Trophoblast cell (in vitro differentiated cells and primary cell): Measurements from ENCODE around the gene C19orf44.
"Not testable (repeated sequence)": the region's sequence is repeated elsewhere in the genome, so short reads cannot be mapped to it uniquely, and the experiment has no call there.

Source experiments
- DNase-seq, 2 donors: peaks; one replicate each; pipeline ENCODE4 v3.0.0-alpha.2; 2016
- H2AFZ ChIP-seq: 2 replicates; pipeline ENCODE4 v1.6.1; 2013; ENCODE audit warnings: low read length, moderate library complexity, mild to moderate bottlenecking; ENCODE audit not compliant: insufficient read depth, poor library complexity
- H2AK5ac ChIP-seq: 2 replicates; pipeline ENCODE4 v1.6.1; 2013; ENCODE audit warnings: mild to moderate bottlenecking, low read length
- H2BK120ac ChIP-seq: 2 replicates; pipeline ENCODE4 v1.6.1; 2013; ENCODE audit warnings: low read length, mild to moderate bottlenecking, moderate library complexity; ENCODE audit not compliant: insufficient read depth, poor library complexity
- H2BK12ac ChIP-seq: 2 replicates; pipeline ENCODE4 v1.6.1; 2013; ENCODE audit warnings: mild to moderate bottlenecking, low read length, moderate library complexity
- H2BK5ac ChIP-seq: 2 replicates; pipeline ENCODE4 v1.6.1; 2013; ENCODE audit warnings: low read length, low read depth, moderate library complexity, mild to moderate bottlenecking; ENCODE audit not compliant: poor library complexity
- H3K14ac ChIP-seq: 2 replicates; pipeline ENCODE4 v1.6.1; 2013; ENCODE audit warnings: mild to moderate bottlenecking, low read length
- H3K18ac ChIP-seq: 2 replicates; pipeline ENCODE4 v1.6.1; 2013; ENCODE audit warnings: mild to moderate bottlenecking, low read length
- H3K23ac ChIP-seq: 2 replicates; pipeline ENCODE4 v1.6.1; 2013; ENCODE audit warnings: low read length
- H3K27ac ChIP-seq: 2 replicates; pipeline ENCODE4 v1.5.1; 2013; ENCODE audit warnings: low read depth, mild to moderate bottlenecking, inconsistent platforms, low read length, moderate library complexity
- H3K27me3 ChIP-seq: 2 replicates; pipeline ENCODE4 v1.6.1; 2013; ENCODE audit warnings: inconsistent platforms, mild to moderate bottlenecking, low read length, moderate library complexity; ENCODE audit not compliant: insufficient read depth
- H3K36me3 ChIP-seq, 2 experiments: 1 replicate in 1 of 2; 2 replicates in 1 of 2; pipeline ENCODE4 v1.6.1; 2013; ENCODE audit warnings: low read length in 2 of 2, mild to moderate bottlenecking in 2 of 2, moderate library complexity in 1 of 2; ENCODE audit not compliant: insufficient read depth in 2 of 2, control insufficient read depth in 1 of 2
- H3K4ac ChIP-seq: 2 replicates; pipeline ENCODE4 v1.6.1; 2013; ENCODE audit warnings: low read depth, mild to moderate bottlenecking, low read length, moderate library complexity
- H3K4me1 ChIP-seq, 2 experiments: 1 replicate in 1 of 2; 2 replicates in 1 of 2; pipeline ENCODE4 v1.6.1; 2013; ENCODE audit warnings: low read length in 2 of 2, mild to moderate bottlenecking in 2 of 2, moderate library complexity in 1 of 2; ENCODE audit not compliant: insufficient read depth in 2 of 2, control insufficient read depth in 1 of 2
- H3K4me2 ChIP-seq: 2 replicates; pipeline ENCODE4 v1.6.1; 2013; ENCODE audit warnings: inconsistent platforms, mild to moderate bottlenecking, low read length, moderate library complexity
- H3K4me3 ChIP-seq: 2 replicates; pipeline ENCODE4 v1.5.1; 2013; ENCODE audit warnings: mild to moderate bottlenecking, low read depth, low read length, inconsistent platforms
- H3K79me1 ChIP-seq: one replicate; pipeline ENCODE4 v1.6.1; 2013; ENCODE audit warnings: low read length
- H3K79me2 ChIP-seq: 2 replicates; pipeline ENCODE4 v1.6.1; 2013; ENCODE audit warnings: low read length, mild to moderate bottlenecking; ENCODE audit not compliant: control insufficient read depth, insufficient read depth, poor library complexity
- H3K9ac ChIP-seq: 2 replicates; pipeline ENCODE4 v1.6.1; 2013; ENCODE audit warnings: mild to moderate bottlenecking, low read length
- H3K9me3 ChIP-seq: 2 replicates; pipeline ENCODE4 v1.6.1; 2013; ENCODE audit warnings: low read depth, mild to moderate bottlenecking, control low read depth, inconsistent platforms, low read length; ENCODE audit not compliant: insufficient read depth
- H4K12ac ChIP-seq: 2 replicates; pipeline ENCODE4 v1.6.1; 2013; ENCODE audit warnings: low read depth, mild to moderate bottlenecking, low read length, moderate library complexity
- H4K8ac ChIP-seq: 2 replicates; pipeline ENCODE4 v1.6.1; 2013; ENCODE audit warnings: low read depth, mild to moderate bottlenecking, low read length, moderate library complexity
- H4K91ac ChIP-seq: one replicate; pipeline ENCODE4 v1.6.1; 2013; ENCODE audit warnings: low read depth, mild to moderate bottlenecking, low read length, moderate library complexity
- WGBS: extraction: QIAGEN DNeasy Blood & Tissue Kit; methylation state at CpG from one replicate; pipeline ENCODE4 v1.1.7; 2013; ENCODE audit warnings: missing lambda C conversion rate; ENCODE audit not compliant: insufficient read length, insufficient coverage; ENCODE audit errors: extremely low coverage; 5-methylcytosine and 5-hydroxymethylcytosine counted together

The C19orf44 gene

DNA sequence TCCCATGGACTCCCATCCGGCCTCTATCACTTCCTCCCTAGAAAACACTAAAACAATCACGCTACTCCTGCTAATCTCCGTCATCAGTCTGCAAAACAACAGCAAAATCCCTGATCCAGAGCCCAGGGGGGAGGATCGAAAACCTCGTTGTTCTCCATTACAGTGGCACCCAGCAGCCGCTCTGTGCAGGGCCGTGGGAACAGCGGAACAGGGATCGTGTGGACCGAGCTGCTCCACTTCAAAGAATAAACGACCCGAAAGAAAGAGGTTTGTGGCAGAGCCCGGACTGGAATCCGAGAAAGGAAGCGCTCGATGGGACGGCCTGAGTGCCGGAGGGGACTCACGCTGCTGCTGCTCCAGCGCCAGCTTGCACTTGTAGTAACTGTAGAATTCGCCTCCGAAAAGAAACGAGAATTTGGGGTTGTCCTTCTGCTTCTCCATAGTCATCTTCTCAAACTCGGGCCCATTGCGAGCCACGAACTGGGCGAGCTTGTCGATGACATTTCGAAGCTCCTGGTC, 45.4 kb downstream of the C19orf44 start:
- Histone ChIP-seq H3K4me3 (peak overlapping the region; percentile 84), H2BK12ac (no peak overlapping the region), H3K79me1 (peaks cover 11% of the 10 kb centered on the region), H3K79me2 (peaks cover 26% of the 10 kb centered on the region), H3K23ac (no peak overlapping the region), H3K18ac (peak overlapping the region; percentile 90), H3K36me3 (peaks cover 21 to 32% of the 10 kb centered on the region in 2 experiments), H2BK5ac (peak overlapping the region; percentile 87), H4K12ac (peak overlapping the region; percentile 94), H3K4ac (peak overlapping the region; percentile 94), H3K9me3 (peaks cover 1% of the 10 kb centered on the region), H3K27me3 (no peaks in the 10 kb centered on the region), H3K4me2 (peak overlapping the region; percentile 72), H3K14ac (peak overlapping the region; percentile 90), H3K27ac (peak overlapping the region; percentile 68), H3K4me1 (peaks cover 7% of the 10 kb centered on the region in 2 experiments), H3K9ac (peak overlapping the region; percentile 89), H2AFZ (peak overlapping the region; percentile 84), H2BK120ac (peak overlapping the region; percentile 92), H4K91ac (peak overlapping the region; percentile 95), H4K8ac (peak overlapping the region; percentile 96), H2AK5ac (peak overlapping the region; percentile 81)
- no CpG with 5 or more reads among the region's 29 CpGs for WGBS
- peak in 1 of 2 donors; percentile 36 for DNase-seq

DNA sequence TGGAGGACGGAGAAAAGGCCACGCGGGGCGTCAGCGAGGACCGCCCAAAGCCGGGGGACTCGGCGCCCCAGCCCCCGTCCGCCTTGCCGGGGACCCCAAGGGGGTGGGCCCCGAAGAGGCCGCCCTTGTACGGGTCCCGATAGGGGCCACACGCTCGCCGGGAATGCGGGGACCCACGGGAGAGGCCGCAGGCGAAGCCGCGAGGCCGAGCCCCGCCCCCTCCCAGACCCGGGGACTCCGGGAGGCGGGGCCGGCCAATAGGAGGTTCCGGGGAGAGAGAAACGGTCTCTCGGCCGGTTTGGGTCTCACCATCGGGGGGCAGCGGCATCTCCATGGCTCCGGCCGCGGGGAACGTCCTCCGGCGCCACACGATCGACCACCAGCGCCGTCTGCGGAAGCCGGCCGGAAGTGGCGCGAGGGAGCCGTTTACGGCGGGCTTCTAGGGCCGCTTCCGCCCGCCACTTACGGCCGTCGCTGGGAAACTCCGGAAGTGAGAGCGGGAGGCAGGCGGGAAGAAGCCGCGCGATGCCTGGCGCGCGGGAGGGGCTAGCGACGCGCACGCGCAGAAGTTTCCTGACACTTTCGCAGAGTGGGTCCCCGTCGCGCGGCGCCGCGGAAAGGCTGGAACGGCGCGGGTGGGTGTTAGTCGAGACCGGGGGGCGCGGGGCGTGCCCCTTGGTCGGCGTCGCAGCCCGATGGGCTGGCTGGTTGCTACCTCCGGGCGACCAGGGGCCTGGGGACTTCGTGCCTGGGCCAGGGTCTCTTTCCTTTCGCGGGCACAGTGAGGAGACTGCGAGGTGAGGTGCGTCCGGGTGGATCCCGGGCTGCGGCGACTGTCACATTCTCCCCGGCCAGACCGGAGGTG, 46.1 kb downstream of the C19orf44 start, which contains the start of gene CHERP:
Gene CHERP, minus strand, starts transcription at position 393 of the 865 bp plus-strand sequence. Its CDS starts 59 bp downstream, at position 334.
- DNase-seq, result peak; percentile 96 to 98
- Histone ChIP-seq H2BK5ac (peak within 1 kb of the TSS; percentile 92), H2AK5ac (peak within 1 kb of the TSS; percentile 90), H3K9me3 (peaks cover 1% of the 10 kb centered on the region), H3K4me2 (peak within 1 kb of the TSS; percentile 98), H3K9ac (peak within 1 kb of the TSS; percentile 98), H3K4me1 (peaks cover 7% of the 10 kb centered on the region in 2 experiments), H3K4ac (peak within 1 kb of the TSS; percentile 94), H4K12ac (peak within 1 kb of the TSS; percentile 96), H2BK120ac (peak within 1 kb of the TSS; percentile 92), H3K23ac (no peak within 1 kb of the TSS), H3K27ac (peak within 1 kb of the TSS; percentile 68), H3K79me2 (peaks cover 26% of the 10 kb centered on the region), H3K14ac (peak within 1 kb of the TSS; percentile 98), H3K27me3 (no peaks in the 10 kb centered on the region), H3K79me1 (peaks cover 11% of the 10 kb centered on the region), H4K8ac (peak within 1 kb of the TSS; percentile 97), H3K18ac (peak within 1 kb of the TSS; percentile 97), H3K36me3 (peaks cover 19 to 28% of the 10 kb centered on the region in 2 experiments), H3K4me3 (peak within 1 kb of the TSS; percentile 94), H2BK12ac (no peak within 1 kb of the TSS), H2AFZ (peak within 1 kb of the TSS; percentile 94), H4K91ac (peak within 1 kb of the TSS; percentile 98)
- no CpG with 5 or more reads among the region's 108 CpGs for WGBS

DNA sequence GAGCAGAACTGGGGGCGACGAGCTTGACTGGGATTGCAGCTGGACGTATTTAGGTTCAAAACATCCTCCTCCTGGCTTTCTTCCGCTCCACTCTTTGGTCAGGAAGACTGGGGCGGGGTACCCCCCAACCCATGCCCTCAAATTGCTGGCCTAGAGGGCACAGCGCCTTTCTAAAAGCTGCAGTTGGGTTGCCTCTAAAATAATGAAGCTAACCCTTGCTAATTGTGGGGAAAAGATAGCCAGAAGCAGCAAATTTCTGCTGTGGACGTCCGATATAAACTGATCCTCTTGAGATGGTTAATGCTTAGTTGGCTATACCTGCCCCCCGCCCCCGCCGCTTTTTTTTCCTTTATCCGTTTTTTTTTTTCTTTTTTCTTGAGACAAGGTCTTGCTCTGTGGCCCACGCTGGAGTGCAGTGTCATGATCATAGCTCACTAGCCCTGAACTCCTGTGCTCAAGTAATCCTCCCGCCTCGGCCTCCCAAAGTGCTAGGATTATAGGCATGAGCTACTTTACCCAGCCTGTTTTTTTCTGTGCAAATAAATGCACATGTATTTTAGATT, 46.8 kb downstream of the C19orf44 start:
- H3K9ac ChIP-seq, result peak overlapping the region; percentile 98

DNA sequence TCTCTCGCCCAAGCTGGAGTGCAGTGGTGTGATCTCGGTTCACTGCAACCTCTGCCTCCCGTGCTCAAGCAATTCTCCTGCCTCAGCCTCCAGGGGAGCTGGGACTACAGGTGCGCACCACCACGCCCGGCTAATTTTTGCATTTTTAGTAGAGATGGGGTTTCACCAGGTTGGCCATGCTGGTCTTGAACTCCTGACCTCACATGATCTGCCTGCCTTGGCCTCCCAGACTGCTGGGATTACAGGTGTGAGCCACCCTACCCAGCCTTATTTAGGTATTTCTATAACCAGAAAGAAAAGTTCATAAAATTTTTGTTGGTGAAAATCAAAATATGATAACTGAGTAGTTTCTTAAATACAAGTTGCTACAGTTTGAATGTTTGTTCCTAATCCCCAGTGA, 47.5 kb downstream of the C19orf44 start:
- H3K27ac ChIP-seq, H2AK5ac ChIP-seq, H3K9ac ChIP-seq, H3K9me3 ChIP-seq, H3K4me2 ChIP-seq, H4K12ac ChIP-seq, H3K14ac ChIP-seq, H3K4me1 ChIP-seq, H3K4me3 ChIP-seq, H4K91ac ChIP-seq, H2BK12ac ChIP-seq, DNase-seq, H2AFZ ChIP-seq, H2BK5ac ChIP-seq, H3K27me3 ChIP-seq, H3K4ac ChIP-seq, H4K8ac ChIP-seq, H3K23ac ChIP-seq, H3K18ac ChIP-seq, H2BK120ac ChIP-seq: not testable (repeated sequence)
- H3K36me3 ChIP-seq, result peaks cover 7 to 15% of the 10 kb centered on the region in 2 experiments
- H3K79me2 ChIP-seq, result peaks cover 25% of the 10 kb centered on the region
- H3K79me1 ChIP-seq, result peaks cover 11% of the 10 kb centered on the region
- WGBS, result no CpG with 5 or more reads among the region's 6 CpGs

More for the DNA sequence above, 46.8 kb downstream of the C19orf44 start:
- Histone ChIP-seq H3K27me3 (no peaks in the 10 kb centered on the region), H2BK120ac (peak overlapping the region; percentile 85), H3K79me2 (peaks cover 26% of the 10 kb centered on the region), H4K8ac (peak overlapping the region; percentile 97), H3K79me1 (peaks cover 11% of the 10 kb centered on the region), H3K9me3 (peaks cover 1% of the 10 kb centered on the region), H2BK12ac (no peak overlapping the region), H3K18ac (peak overlapping the region; percentile 97), H3K36me3 (peaks cover 13 to 21% of the 10 kb centered on the region in 2 experiments), H3K4me1 (peaks cover 7% of the 10 kb centered on the region in 2 experiments), H3K4me3 (peak overlapping the region; percentile 94), H3K23ac (no peak overlapping the region), H3K4ac (peak overlapping the region; percentile 89), H3K14ac (peak overlapping the region; percentile 98), H2AFZ (peak overlapping the region; percentile 94), H4K91ac (peak overlapping the region; percentile 98), H2BK5ac (peak overlapping the region; percentile 92), H4K12ac (peak overlapping the region; percentile 96), H3K4me2 (peak overlapping the region; percentile 98), H2AK5ac (peak overlapping the region; percentile 90), H3K27ac (peak overlapping the region; percentile 68)
- no CpG with 5 or more reads among the region's 15 CpGs for WGBS
- DNase-seq, result no peak
